ENCODE results near the gene CHST3. TPM values are rescaled to one million over a fixed set of nuclear protein-coding genes. Genes with fewer than 3 reads are reported as not detected.

Gene CHST3
- total RNA-seq, 1 experiment from 2014 or later, result 6.1 TPM

- no peak overlapping the region for H4K91ac ChIP-seq (ENCODE audit: insufficient read length, low read depth, low read length)
- DNase-seq, result no peak
- H3K4me1 ChIP-seq (ENCODE audit: insufficient read depth, low read length), result no peaks in the 10 kb centered on the region; the same call in 1 of the 2 replicates
- no peak overlapping the region for H3K23ac ChIP-seq (ENCODE audit: insufficient read length, low read depth, low read length)
- no peak overlapping the region for H4K5ac ChIP-seq (ENCODE audit: insufficient read length, low read depth, low read length)
- H3K79me2 ChIP-seq (ENCODE audit: insufficient read depth, low read length), result no peaks in the 10 kb centered on the region
- no peak overlapping the region for H3K9ac ChIP-seq (ENCODE audit: extremely low read depth, insufficient read length, low read length)
- H3K14ac ChIP-seq (ENCODE audit: insufficient read depth, low read length), result no peak overlapping the region
- peaks cover 17% of the 10 kb centered on the region for H3K23me2 ChIP-seq (ENCODE audit: insufficient read length, low read depth, low read length, poor library complexity, severe bottlenecking)
- no peaks in the 10 kb centered on the region for H3K9me3 ChIP-seq (ENCODE audit: control insufficient read depth, low read depth, low read length)
- H2BK20ac ChIP-seq (ENCODE audit: low read depth, low read length, poor library complexity, severe bottlenecking), result no peak overlapping the region
- no peak overlapping the region for H3K4ac ChIP-seq (ENCODE audit: low read depth, low read length)
- H2BK5ac ChIP-seq (ENCODE audit: insufficient read length, low read length), result no peak overlapping the region
- no CpG with 5 or more reads among the region's 6 CpGs for WGBS (ENCODE audit: extremely low coverage, insufficient read length, low lambda C conversion rate)
- no peak overlapping the region for H2AFZ ChIP-seq (ENCODE audit: low read length)
- no peak overlapping the region for H3K27ac ChIP-seq (ENCODE audit: insufficient read length, low read depth, low read length)
- no peak for TF ChIP-seq CTCF (conservative IDR thresholded peaks at IDR 0.05)
- peak overlapping the region; percentile 77 to 90; a peak in 3 of 5 replicates for H3K4me3 Mint-ChIP-seq
- H4K20me1 ChIP-seq (ENCODE audit: control insufficient read depth, insufficient read depth, insufficient read length), result no peaks in the 10 kb centered on the region
- H2BK12ac ChIP-seq (ENCODE audit: insufficient read length, low read depth, low read length), result no peak overlapping the region
- H3K18ac ChIP-seq (ENCODE audit: insufficient read length, low read depth, low read length), result no peak overlapping the region
- no peak overlapping the region for H3K27ac Mint-ChIP-seq
- H4K8ac ChIP-seq (replicated peaks; ENCODE audit: insufficient read length, low read depth, low read length), result no peak overlapping the region
- H3T11ph ChIP-seq (ENCODE audit: low read length), result no peak overlapping the region
- no peak overlapping the region for H2AK5ac ChIP-seq (ENCODE audit: insufficient read length, low read length)
- no peak overlapping the region for H2BK120ac ChIP-seq (ENCODE audit: low read depth, low read length, poor library complexity, severe bottlenecking)
- peaks cover 0 to 4% (median 2%) of the 10 kb centered on the region in 3 experiments; a peak in 2 of 7 replicates for H3K36me3 Mint-ChIP-seq (ENCODE audit: insufficient read depth in 1 of 3, low read depth in 3 of 3)
- H3K4me1 Mint-ChIP-seq, result peaks cover 19 to 20% of the 10 kb centered on the region in 2 experiments
- H3K27me3 ChIP-seq (ENCODE audit: insufficient read depth, low read length), result no peaks in the 10 kb centered on the region; the same call in 1 of the 2 replicates
- peaks cover 50% of the 10 kb centered on the region for H3K27me3 Mint-ChIP-seq (ENCODE audit: low read depth)
- H3K56ac ChIP-seq (ENCODE audit: insufficient read length, low read depth, low read length), result no peak overlapping the region
- H2BK15ac ChIP-seq (ENCODE audit: low read depth, low read length), result no peak overlapping the region
- no peaks in the 10 kb centered on the region for H3K79me1 ChIP-seq (ENCODE audit: insufficient read depth, low read depth, low read length, poor library complexity, severe bottlenecking)
- peak overlapping the region; percentile 85 for H3K4me2 ChIP-seq (ENCODE audit: insufficient read depth, insufficient read length, low read length)
- H3K9me3 Mint-ChIP-seq, result peaks cover 0 to 2% of the 10 kb centered on the region in 2 experiments; a peak in 1 of 5 replicates
Measured at GRCh38 chr10:71962901-71963300, 1.3 kb upstream of the CHST3 start.

Data from H9 (cell line).